ENCODE results near the gene RAB4A. TPM values are rescaled to one million over a fixed set of nuclear protein-coding genes. Genes with fewer than 3 reads are reported as not detected.
A peak's percentile ranks its signal among the peaks of the same experiment; 100 is the strongest.

Gene RAB4A
- total RNA-seq, 1 donor from 2014 or later, result 44.1 TPM

DNA sequence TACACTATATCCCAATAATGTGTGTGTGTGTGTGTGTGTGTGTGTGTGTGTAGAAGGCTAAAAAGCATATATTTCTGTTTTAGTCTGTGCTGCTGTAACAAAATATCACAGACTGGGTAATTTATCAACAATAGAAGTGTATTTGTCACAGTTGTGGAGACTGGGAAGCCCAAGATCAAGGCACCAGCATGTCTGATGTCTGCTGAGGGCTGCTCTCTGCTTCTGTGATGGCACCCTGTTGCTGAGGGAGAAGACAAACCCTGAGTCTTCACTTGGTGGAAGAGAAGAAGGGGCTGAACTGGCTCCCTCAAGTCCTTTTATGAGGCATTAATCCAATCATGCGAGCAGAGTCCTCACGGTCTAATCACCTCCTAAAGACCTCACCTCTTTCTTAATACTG lies 23.0 kb upstream of the RAB4A start:
- no peak for DNase-seq (ENCODE audit: low spot score)

DNA sequence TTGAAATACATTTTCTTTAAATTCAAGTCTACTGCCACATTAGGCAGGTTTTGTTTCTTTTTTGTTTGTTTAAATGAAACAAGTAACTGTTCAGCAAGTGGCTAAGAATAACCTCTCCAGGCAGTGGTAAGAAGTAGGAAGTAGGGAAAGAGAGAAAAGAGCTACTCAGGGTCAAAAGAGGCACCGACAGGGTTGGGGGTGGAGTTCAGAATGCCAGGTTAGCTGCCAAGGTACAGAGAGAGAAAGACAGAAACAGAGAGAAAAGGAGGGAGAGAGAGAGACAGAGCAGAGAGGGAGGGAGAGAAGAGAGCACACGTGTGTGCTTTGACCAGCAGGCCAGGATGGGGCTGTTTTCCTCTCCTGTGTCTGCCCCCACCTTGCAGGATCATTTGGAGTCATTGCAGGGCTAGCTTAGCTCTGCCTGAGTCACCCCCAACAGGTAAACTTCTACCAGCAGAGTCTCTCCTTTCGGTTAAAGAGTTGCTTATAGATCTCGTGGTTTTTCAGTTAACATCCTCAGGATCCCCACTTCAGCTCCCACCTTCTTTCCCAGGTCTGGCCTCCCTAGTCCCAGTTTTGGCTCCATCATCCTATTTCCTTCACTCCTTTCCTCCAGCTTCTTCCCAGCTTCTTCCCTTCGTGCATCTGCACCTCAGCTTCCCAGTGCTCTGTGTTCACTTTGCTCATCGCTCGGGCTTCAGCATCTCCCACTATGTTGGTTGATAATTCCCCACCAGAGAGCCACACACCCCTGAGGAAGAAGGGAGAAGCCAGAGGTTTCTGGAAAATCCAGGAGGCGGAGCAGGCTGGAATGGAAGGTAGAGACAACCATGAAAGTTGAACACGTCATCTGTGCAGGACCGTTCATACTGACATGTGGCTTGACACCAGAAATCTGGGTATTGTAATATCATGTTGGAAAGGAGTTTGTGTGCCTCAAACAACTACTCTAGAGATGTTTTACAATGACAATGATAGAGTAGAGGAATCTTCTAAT lies 21.8 kb upstream of the RAB4A start:
- H3K27me3 Mint-ChIP-seq (ENCODE audit: insufficient read depth, low read depth), result no peaks in the 10 kb centered on the region
- peaks cover 43% of the 10 kb centered on the region for H3K4me1 Mint-ChIP-seq
- H3K4me2 ChIP-seq, result peak overlapping the region; percentile 34
- no peak overlapping the region for H3K4me3 ChIP-seq
- H3K36me3 ChIP-seq, result no peaks in the 10 kb centered on the region
- H3K27me3 ChIP-seq, result no peaks in the 10 kb centered on the region
- H3K4me3 Mint-ChIP-seq, result no peak overlapping the region
- no peaks in the 10 kb centered on the region for H3K36me3 Mint-ChIP-seq
- H3K9ac ChIP-seq, result no peak overlapping the region
- no peak overlapping the region for H2AFZ ChIP-seq (replicated peaks)
- TF ChIP-seq EZH2 (IDR thresholded peaks at IDR 0.05), result no peak
- TF ChIP-seq EZH2phosphoT487 (IDR thresholded peaks at IDR 0.05), result no peak
- TF ChIP-seq, protein P1, sequence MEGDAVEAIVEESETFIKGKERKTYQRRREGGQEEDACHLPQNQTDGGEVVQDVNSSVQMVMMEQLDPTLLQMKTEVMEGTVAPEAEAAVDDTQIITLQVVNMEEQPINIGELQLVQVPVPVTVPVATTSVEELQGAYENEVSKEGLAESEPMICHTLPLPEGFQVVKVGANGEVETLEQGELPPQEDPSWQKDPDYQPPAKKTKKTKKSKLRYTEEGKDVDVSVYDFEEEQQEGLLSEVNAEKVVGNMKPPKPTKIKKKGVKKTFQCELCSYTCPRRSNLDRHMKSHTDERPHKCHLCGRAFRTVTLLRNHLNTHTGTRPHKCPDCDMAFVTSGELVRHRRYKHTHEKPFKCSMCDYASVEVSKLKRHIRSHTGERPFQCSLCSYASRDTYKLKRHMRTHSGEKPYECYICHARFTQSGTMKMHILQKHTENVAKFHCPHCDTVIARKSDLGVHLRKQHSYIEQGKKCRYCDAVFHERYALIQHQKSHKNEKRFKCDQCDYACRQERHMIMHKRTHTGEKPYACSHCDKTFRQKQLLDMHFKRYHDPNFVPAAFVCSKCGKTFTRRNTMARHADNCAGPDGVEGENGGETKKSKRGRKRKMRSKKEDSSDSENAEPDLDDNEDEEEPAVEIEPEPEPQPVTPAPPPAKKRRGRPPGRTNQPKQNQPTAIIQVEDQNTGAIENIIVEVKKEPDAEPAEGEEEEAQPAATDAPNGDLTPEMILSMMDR (IDR thresholded peaks at IDR 0.05), result no peak
- peaks cover 43% of the 10 kb centered on the region for H3F3A ChIP-seq (ENCODE audit: low read depth)
- no peak overlapping the region for H3K27ac Mint-ChIP-seq
- no peak for DNase-seq (ENCODE audit: low spot score)
- H3K4me1 ChIP-seq, result peaks cover 46% of the 10 kb centered on the region
- peaks cover 2% of the 10 kb centered on the region for H3K9me3 ChIP-seq (ENCODE audit: low read depth)
- peaks cover 6% of the 10 kb centered on the region for H3K9me3 Mint-ChIP-seq
- H4K20me1 ChIP-seq (ENCODE audit: low read depth), result no peaks in the 10 kb centered on the region
- no peak overlapping the region for H3K27ac ChIP-seq
- H3K79me2 ChIP-seq (ENCODE audit: low read depth), result no peaks in the 10 kb centered on the region

More for the DNA sequence above, 23.0 kb upstream of the RAB4A start:
- H3K9me3 ChIP-seq (ENCODE audit: low read depth), result peaks cover 6% of the 10 kb centered on the region
- peaks cover 35% of the 10 kb centered on the region for H3K4me1 Mint-ChIP-seq
- peaks cover 1% of the 10 kb centered on the region for H3K27me3 Mint-ChIP-seq (ENCODE audit: insufficient read depth, low read depth)
- H3K27ac ChIP-seq, result no peak overlapping the region
- H3K36me3 Mint-ChIP-seq, result no peaks in the 10 kb centered on the region
- H4K20me1 ChIP-seq (ENCODE audit: low read depth), result no peaks in the 10 kb centered on the region
- peaks cover 36% of the 10 kb centered on the region for H3F3A ChIP-seq (ENCODE audit: low read depth)
- no peak overlapping the region for H3K9ac ChIP-seq
- no peak overlapping the region for H3K4me2 ChIP-seq
- H3K27ac Mint-ChIP-seq, result peak overlapping the region; percentile 9
- H3K4me3 ChIP-seq, result no peak overlapping the region
- H3K4me1 ChIP-seq, result peaks cover 38% of the 10 kb centered on the region
- H3K36me3 ChIP-seq, result no peaks in the 10 kb centered on the region
- no peaks in the 10 kb centered on the region for H3K79me2 ChIP-seq (ENCODE audit: low read depth)
- H2AFZ ChIP-seq (replicated peaks), result no peak overlapping the region
- no peak overlapping the region for H3K4me3 Mint-ChIP-seq
- peaks cover 19% of the 10 kb centered on the region for H3K9me3 Mint-ChIP-seq
- TF ChIP-seq, protein P1 (IDR thresholded peaks at IDR 0.05), result no peak
- TF ChIP-seq EZH2phosphoT487 (IDR thresholded peaks at IDR 0.05) (no peak), EZH2 (IDR thresholded peaks at IDR 0.05) (no peak)
- H3K27me3 ChIP-seq, result no peaks in the 10 kb centered on the region

DNA sequence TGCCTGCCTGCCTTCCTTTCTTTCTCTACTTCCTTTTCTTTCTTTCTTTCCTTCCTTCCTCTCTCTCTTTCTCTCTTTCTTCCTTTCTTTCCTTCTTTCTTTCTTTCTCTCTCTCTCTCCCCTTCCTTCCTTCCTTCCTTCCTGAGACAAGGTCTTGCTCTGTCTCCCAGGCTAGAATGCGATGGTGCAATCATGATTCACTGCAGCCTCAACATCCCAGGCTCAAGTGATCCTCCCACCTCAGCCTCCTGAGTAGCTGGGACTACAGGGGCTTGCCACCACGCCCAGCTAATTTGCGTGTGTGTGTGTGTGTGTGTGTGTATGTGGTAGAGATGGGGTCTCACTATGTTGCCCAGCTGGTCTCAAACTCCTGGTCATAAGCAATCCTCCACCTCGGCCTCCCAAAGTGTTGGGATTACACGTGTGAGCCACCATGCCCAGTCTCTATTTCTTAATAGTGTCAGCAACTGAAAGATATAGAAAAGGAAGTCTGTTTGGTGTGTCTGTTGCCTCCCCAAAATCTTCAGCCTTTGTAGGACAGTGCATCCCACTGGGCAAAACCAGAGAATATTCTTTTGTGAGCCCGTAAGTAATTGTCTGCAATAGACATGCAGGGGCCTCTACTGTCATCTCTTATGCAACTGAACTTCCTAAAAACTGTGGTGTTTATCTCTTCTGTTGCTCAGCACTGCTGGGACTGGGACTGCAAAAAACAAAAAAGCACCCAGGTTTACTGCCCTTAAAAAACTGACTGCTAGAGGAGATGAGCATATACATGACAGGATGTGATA lies 20.9 kb upstream of the RAB4A start:
- H2AFZ ChIP-seq (replicated peaks), result no peak overlapping the region
- H3K4me2 ChIP-seq, result peak overlapping the region; percentile 10
- no peak overlapping the region for H3K4me3 ChIP-seq
- Mint-ChIP-seq H3K27me3 (ENCODE audit: insufficient read depth, low read depth) (no peaks in the 10 kb centered on the region), H3K27ac (no peak overlapping the region), H3K36me3 (no peaks in the 10 kb centered on the region), H3K4me1 (peaks cover 45% of the 10 kb centered on the region), H3K4me3 (no peak overlapping the region), H3K9me3 (no peaks in the 10 kb centered on the region)
- no peaks in the 10 kb centered on the region for H3K9me3 ChIP-seq (ENCODE audit: low read depth)
- no peaks in the 10 kb centered on the region for H3K79me2 ChIP-seq (ENCODE audit: low read depth)
- H3K27ac ChIP-seq, result no peak overlapping the region
- H3K36me3 ChIP-seq, result no peaks in the 10 kb centered on the region
- no peak overlapping the region for H3K9ac ChIP-seq
- H3F3A ChIP-seq (ENCODE audit: low read depth), result peaks cover 43% of the 10 kb centered on the region
- no peak for TF ChIP-seq EZH2phosphoT487 (IDR thresholded peaks at IDR 0.05)
- TF ChIP-seq EZH2 (IDR thresholded peaks at IDR 0.05), result no peak
- TF ChIP-seq, protein P1 (IDR thresholded peaks at IDR 0.05), result no peak
- DNase-seq (ENCODE audit: low spot score), result no peak
- no peaks in the 10 kb centered on the region for H3K27me3 ChIP-seq
- H4K20me1 ChIP-seq (ENCODE audit: low read depth), result no peaks in the 10 kb centered on the region
- H3K4me1 ChIP-seq, result peaks cover 46% of the 10 kb centered on the region
